ENCODE data around the gene GOLT1A.

Gene GOLT1A

DNA sequence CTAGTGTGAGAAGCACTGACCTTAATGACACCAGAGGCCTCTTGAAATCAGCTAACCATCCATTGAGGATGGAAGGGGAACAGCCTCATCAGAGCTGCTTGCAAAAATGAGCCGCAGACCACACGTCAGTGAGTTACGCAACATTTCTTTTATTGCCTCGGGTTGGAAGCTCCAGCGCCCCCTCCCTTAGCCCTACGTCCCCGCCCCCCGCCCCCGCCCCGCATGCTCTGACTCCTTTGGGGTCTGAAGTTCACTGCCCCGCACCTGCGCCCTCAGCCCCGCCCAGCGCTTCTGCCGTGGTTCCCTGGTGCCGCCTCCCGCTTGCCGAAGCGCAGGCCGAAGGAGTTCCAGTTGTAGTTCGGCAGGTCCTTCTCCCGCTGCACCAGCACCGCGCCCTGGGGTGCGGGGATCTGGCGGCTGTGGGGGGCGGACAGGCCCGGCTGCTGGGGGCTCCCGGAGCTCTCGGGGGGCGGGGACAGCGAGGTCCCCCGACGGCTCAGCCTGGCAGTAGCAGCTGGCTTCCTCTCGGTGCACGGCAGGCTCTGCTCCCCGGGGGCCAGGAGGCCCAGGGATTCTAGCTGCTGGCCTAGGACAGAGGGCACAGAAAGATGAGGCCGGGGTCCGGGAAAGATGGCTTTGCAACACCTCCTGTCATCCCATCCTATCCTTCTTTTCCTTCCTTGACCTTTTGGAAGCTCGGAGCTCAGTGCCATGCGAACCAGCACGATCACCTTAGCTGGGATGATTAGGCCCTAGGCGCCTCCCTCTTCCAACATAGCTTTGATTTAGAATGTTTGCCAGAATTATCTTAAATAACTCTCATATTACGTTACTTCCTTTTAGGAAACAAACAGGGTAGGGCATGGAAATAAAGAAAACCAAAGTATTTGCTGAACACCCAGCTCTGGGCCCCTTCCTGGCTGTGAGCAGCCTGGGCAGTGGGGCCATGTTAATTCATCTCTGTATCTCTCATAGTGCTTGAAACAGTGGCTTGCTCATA lies 23.3 kb downstream of the GOLT1A start:
- DNase-seq, result no peak

GRCh38 chr1:204188959-204189639 lies 24.7 kb downstream of the GOLT1A start:
- DNase-seq, result no peak

- no peak for DNase-seq
Observed at GRCh38 chr1:204186597-204186996, 27.2 kb downstream of the GOLT1A start.

DNA sequence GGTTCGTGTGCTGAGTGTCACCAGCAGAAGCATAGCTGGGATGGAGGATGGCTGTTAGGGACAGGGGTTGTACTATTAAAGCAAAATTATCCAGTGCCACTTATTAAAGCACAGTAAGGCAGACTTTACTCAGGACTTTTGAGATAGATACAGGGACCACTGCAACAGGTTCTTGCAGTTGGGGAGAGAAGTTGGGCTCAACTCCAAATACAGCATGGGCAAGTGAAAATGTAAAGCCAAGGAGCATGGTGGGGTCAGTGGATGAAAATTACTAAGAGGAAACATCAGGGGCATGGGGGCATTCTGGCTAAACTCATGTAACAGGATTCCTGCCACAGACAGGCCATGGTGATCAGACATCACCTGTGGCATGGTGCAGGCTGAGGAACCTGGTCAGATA lies 32.7 kb downstream of the GOLT1A start:
- DNase-seq, result no peak

- DNase-seq, result no peak
Observed at GRCh38 chr1:204180133-204180532, 33.7 kb downstream of the GOLT1A start.

DNA sequence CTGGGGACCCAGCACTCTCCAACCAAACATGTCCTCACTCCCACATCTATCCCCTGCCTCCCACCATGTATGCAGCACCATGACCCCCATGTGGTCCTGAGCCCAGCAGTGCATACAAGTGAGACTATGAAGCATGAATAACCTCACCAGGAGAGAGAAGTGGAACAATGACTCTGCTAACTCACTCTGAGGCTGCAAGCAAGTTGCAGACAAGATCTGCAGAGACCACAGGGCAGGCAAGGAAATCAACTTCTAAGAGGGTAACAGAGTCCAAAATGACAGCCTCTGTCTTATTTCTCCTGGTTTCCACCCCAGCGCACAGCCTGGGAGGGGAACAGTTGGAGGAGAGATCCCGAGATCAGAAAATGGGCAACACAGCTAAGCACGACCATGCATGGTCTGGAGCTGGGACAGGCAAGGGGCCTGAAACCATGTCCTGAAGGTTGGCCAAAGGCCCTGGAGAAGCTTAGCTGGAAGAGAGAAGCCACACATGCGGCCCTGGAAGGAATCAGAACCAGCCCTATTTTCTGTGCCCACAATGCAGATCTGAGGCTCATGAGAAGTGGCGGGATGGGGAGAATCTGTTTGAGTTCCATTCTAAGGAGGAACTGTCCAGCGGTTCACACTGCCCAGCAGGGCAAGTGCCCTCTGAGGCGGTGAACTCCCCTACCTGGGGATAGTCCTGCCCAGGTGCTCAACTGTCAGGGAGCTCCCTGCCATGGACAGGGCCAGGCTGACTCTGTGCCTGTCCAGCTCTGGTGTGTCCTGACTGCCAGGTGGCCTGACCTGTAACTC lies 35.1 kb downstream of the GOLT1A start:
- no peak for DNase-seq

- no peak for DNase-seq
Observed at GRCh38 chr1:204177133-204177532, 36.7 kb downstream of the GOLT1A start.

- DNase-seq, result no peak
Observed at GRCh38 chr1:204176049-204176448, 37.7 kb downstream of the GOLT1A start.

DNA sequence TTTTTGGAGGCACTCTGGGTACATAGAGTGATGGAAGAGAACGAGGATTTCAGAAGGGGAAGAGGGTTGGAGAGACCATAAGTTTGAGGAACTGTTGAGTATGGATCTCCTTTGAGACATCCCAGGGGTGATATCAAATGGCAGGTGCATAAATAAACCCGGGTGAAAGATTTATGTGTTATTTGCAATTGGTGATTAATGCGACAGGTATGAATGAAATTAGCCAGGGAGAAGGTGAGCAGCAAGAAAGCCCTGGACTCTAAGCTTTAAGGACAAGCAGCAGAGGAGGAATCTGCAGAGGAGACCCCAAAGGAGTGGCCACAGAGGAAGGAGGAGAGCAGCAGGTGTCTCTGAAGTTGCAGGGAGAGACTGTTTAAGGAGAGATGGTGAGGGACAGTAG lies 38.8 kb downstream of the GOLT1A start:
- DNase-seq, result no peak

- DNase-seq, result no peak
Observed at GRCh38 chr1:204172404-204173029, 41.3 kb downstream of the GOLT1A start.

DNA sequence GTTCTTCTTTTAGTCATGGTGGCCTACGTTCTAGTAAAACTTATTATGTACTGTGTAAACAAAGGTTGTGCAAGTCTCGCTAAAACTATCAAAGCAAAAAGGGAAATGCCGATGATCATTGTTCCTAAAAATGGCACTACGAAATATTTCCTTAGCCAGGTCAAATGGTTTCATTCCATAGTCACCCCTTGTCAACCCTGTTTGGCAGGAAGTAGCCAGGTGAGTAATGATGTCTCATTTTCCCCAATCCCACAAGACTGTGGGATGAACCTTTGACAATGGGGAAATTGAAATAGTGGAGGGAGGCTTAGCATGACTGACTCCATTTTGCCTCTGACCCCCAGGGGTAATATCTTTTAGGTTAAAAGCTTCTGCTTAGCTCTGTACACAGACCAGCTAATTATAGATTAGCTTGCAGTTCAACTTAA lies 42.0 kb downstream of the GOLT1A start:
- DNase-seq, result no peak

- DNase-seq, result no peak
Observed at GRCh38 chr1:204170494-204171155, 43.2 kb downstream of the GOLT1A start.

- DNase-seq, result no peak
Observed at GRCh38 chr1:204169858-204170257, 43.9 kb downstream of the GOLT1A start.

GRCh38 chr1:204167730-204168129 lies 46.1 kb downstream of the GOLT1A start:
- no peak for DNase-seq

DNA sequence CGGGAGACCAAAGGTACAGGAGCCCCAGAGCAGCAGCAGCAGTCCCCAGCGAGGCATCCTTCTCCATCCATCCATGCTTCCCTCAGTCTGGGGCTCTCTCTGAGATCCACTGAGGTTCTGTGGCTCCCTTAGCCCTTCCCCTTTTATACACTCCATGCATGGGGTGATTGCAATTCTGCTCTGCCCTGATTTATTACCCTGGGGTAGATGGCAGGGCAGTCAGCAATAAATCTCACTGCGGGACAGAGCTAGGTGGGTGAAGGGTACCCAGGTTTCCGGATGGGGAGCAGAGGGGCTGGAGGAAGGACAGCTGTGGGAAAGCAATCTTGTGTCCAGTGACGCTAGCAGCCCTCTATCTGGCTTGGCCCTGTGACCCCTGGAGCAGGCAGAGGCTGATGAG lies 47.6 kb downstream of the GOLT1A start, which contains the start of gene REN:
Gene REN (minus strand): TSS at position 119 of the 400 bp plus-strand sequence. CDS start 44 bp downstream, at position 75.
- no peak for DNase-seq

GRCh38 chr1:204162494-204163074 lies 51.2 kb downstream of the GOLT1A start:
- no peak for DNase-seq

- no peak for DNase-seq
Observed at GRCh38 chr1:204161609-204162493, 51.9 kb downstream of the GOLT1A start.

- no peak for DNase-seq
Observed at GRCh38 chr1:204157962-204158361, 55.8 kb downstream of the GOLT1A start.

DNA sequence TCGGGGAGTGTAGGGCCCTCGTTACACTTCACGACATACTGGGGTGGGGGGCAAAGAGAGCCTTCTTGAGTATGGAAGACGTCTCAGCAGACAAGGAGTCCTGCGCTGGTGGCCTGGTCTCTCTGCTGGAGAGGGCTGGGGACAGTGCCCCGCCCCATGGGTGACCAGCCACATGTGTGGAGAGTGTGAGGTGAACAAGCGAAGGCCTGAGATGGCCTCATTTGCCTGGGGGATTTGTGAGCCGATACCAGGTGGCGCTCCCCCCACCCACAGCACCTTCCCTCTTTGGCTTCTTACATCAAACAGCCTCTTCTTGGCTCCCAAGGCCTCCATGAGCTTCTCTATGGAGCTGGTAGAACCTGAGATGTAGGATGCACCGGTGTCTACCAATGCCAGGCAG lies 57.9 kb downstream of the GOLT1A start:
- no peak for DNase-seq

- no peak for DNase-seq
Observed at GRCh38 chr1:204154568-204155255, 59.1 kb downstream of the GOLT1A start.
